22Rv1 (cell line): ENCODE measurements around the gene USP28.

Source experiments
- ZFX ChIP-seq: fragments of 450-650 bp; IDR thresholded peaks from 2 replicates; pipeline ENCODE4 v1.6.1; 2017; ENCODE audit warnings: antibody characterized with exemption, borderline replicate concordance
- TF ChIP-seq, protein P1 (sequence below): fragments of 450-650 bp; IDR thresholded peaks from 2 replicates; pipeline ENCODE4 v1.5.1; 2017; ENCODE audit warnings: mild to moderate bottlenecking

DNA sequence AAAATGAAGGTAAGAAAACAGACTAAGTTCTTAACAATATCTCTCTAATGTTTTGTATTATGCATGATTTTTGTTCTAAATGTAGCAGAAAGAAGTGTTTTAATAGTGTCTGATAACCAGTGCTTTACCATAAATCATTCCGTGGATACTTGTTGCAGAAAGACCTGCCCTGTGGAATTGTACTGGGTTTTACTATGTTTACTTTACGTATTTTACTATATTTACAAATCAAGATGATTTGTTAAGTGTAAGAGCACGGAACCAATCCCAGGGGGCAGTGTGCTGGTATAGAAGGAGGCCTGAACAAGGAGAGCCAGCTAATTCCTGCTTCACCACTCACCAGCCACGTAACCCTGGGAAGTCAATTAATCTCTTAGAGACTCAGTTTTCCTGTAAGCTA, 30.7 kb upstream of the USP28 start:
- TF ChIP-seq, protein P1, sequence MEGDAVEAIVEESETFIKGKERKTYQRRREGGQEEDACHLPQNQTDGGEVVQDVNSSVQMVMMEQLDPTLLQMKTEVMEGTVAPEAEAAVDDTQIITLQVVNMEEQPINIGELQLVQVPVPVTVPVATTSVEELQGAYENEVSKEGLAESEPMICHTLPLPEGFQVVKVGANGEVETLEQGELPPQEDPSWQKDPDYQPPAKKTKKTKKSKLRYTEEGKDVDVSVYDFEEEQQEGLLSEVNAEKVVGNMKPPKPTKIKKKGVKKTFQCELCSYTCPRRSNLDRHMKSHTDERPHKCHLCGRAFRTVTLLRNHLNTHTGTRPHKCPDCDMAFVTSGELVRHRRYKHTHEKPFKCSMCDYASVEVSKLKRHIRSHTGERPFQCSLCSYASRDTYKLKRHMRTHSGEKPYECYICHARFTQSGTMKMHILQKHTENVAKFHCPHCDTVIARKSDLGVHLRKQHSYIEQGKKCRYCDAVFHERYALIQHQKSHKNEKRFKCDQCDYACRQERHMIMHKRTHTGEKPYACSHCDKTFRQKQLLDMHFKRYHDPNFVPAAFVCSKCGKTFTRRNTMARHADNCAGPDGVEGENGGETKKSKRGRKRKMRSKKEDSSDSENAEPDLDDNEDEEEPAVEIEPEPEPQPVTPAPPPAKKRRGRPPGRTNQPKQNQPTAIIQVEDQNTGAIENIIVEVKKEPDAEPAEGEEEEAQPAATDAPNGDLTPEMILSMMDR, result peak; percentile 82
- TF ChIP-seq ZFX, result no peak
